AG09309 (cell line): ENCODE measurements around the gene SLC35F3.

Experiments
- DNase-seq: peaks from one replicate; pipeline ENCODE4 v3.0.0-alpha.2; 2010; ENCODE audit warnings: low read depth
- H3K4me3 ChIP-seq: 2 replicates; pipeline ENCODE4 v1.5.1; 2011; ENCODE audit warnings: mild to moderate bottlenecking, low read depth, low read length, moderate library complexity; ENCODE audit not compliant: control insufficient read depth
- CTCF ChIP-seq: IDR thresholded peaks from 2 replicates; pipeline ENCODE4 v1.5.1; 2011; ENCODE audit warnings: mild to moderate bottlenecking, low read depth, low read length, inconsistent platforms; ENCODE audit not compliant: insufficient read depth, control insufficient read depth; ENCODE audit errors: missing control alignments

SLC35F3 gene

GRCh38 chr1:234093741-234094140 lies 189.3 kb downstream of the SLC35F3 start:
- H3K4me3 ChIP-seq: no peak overlapping the region
- TF ChIP-seq CTCF: no peak
- no peak for DNase-seq

- H3K4me3 ChIP-seq: no peak overlapping the region
- no peak for DNase-seq
- no peak for TF ChIP-seq CTCF
Observed at GRCh38 chr1:234094172-234094571, 189.7 kb downstream of the SLC35F3 start.

GRCh38 chr1:234096161-234096770 lies 191.8 kb downstream of the SLC35F3 start:
- no peak for DNase-seq
- no peak overlapping the region for H3K4me3 ChIP-seq
- TF ChIP-seq CTCF: no peak

GRCh38 chr1:234102583-234102982 lies 198.1 kb downstream of the SLC35F3 start:
- DNase-seq: no peak
- TF ChIP-seq CTCF: no peak
- H3K4me3 ChIP-seq: no peak overlapping the region

- no peak for TF ChIP-seq CTCF
- no peak for DNase-seq
- no peak overlapping the region for H3K4me3 ChIP-seq
Observed at GRCh38 chr1:234103198-234103597, 198.7 kb downstream of the SLC35F3 start.

GRCh38 chr1:234106032-234106431 lies 201.6 kb downstream of the SLC35F3 start:
- no peak for TF ChIP-seq CTCF
- no peak overlapping the region for H3K4me3 ChIP-seq
- DNase-seq: no peak

GRCh38 chr1:234107416-234108021 lies 203.0 kb downstream of the SLC35F3 start:
- H3K4me3 ChIP-seq: no peak overlapping the region
- no peak for TF ChIP-seq CTCF
- DNase-seq: no peak
